Astrocyte of the cerebellum (primary cell): ENCODE measurements around the gene CPT1B.

Experiments used
- DNase-seq: peaks from one replicate; pipeline ENCODE4 v3.0.0-alpha.2; 2011; ENCODE audit warnings: low read depth
- H3K4me3 ChIP-seq: 2 replicates; pipeline ENCODE4 v1.5.1; 2011; ENCODE audit warnings: mild to moderate bottlenecking, low read depth, low read length, moderate library complexity
- in situ Hi-C: cut with HindIII; loops from 2 replicates; pipeline ENCODE4 v1.10.0; 2017; ENCODE audit warnings: low sequenced_read_pairs
- TF ChIP-seq, protein P1 (sequence below): IDR thresholded peaks from 2 replicates; pipeline ENCODE4 v1.5.1; 2012; ENCODE audit warnings: low read length, low read depth, moderate library complexity, mild to moderate bottlenecking; ENCODE audit errors: missing control alignments

The CPT1B gene

GRCh38 chr22:50600967-50601668 lies 22.9 kb upstream of the CPT1B start:
- peak overlapping the region; percentile 24 for H3K4me3 ChIP-seq
- in situ Hi-C loops, result no loop called here
- DNase-seq, result no peak
- TF ChIP-seq, protein P1, sequence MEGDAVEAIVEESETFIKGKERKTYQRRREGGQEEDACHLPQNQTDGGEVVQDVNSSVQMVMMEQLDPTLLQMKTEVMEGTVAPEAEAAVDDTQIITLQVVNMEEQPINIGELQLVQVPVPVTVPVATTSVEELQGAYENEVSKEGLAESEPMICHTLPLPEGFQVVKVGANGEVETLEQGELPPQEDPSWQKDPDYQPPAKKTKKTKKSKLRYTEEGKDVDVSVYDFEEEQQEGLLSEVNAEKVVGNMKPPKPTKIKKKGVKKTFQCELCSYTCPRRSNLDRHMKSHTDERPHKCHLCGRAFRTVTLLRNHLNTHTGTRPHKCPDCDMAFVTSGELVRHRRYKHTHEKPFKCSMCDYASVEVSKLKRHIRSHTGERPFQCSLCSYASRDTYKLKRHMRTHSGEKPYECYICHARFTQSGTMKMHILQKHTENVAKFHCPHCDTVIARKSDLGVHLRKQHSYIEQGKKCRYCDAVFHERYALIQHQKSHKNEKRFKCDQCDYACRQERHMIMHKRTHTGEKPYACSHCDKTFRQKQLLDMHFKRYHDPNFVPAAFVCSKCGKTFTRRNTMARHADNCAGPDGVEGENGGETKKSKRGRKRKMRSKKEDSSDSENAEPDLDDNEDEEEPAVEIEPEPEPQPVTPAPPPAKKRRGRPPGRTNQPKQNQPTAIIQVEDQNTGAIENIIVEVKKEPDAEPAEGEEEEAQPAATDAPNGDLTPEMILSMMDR, result no peak

DNA sequence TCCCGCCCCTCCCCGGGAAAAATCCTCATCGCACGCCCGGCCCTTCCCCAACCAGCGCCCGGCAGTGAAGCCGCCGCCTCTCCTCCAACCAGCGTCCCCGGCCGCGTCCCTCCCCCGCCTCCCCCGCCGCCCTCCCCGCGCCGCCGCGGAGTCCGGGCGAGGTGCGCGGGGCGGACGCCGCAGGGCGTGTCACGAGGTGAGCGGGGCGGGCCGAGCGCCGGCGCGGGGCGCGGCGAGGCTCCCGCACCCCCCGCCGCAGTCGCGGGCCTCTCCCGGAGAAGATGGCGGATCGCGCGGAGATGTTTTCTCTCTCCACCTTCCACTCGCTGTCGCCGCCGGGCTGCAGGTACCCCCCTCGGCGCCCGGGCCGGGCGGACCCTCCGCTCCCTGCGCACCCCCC lies 22.3 kb upstream of the CPT1B start, which contains the start of gene MAPK8IP2:
TSS of gene MAPK8IP2 (plus strand) at position 256 of the 400 bp plus-strand sequence. CDS start at position 282, 26 bp downstream.
- no peak for DNase-seq
- in situ Hi-C loops, result no loop called here
- peak within 1 kb of the TSS; percentile 24 for H3K4me3 ChIP-seq
- TF ChIP-seq, protein P1, result no peak

DNA sequence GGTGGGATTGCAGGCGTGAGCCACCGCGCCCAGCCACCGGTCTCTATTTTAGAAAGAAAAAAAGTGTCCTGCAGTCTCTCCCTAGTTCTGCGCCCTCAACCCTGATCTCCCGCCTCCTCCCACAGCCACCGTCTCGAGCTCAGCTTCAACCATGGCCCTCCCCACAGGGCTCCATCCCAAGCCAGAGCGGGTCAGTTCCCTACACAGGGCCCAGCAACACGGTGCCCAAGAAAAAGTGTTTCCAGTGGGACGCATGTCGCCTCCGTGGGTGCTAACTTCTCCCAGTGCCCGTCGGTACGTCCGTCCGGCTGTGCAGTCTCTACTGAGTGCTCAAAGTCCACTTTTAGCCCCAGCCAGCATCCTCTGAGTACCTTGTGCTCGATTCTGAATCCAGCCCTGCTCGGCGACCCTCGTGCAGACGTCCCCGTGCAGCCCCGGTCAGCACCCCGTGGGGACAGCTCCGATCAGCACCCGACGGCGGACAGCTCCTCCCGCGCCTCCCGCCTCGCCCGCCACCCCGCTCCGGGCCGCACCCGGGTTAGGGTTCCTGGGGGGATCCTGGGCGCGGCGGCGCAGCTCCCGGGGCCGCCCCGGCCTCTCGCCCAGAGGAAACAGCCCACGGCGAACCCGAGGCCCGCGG lies 21.7 kb upstream of the CPT1B start:
- peak overlapping the region; percentile 24 for H3K4me3 ChIP-seq
- TF ChIP-seq, protein P1, result no peak
- in situ Hi-C loops, result no loop called here
- DNase-seq, result no peak

GRCh38 chr22:50597097-50597496 lies 18.9 kb upstream of the CPT1B start:
- no peak for DNase-seq
- TF ChIP-seq, protein P1, result no peak
- in situ Hi-C loops, result no loop called here
- H3K4me3 ChIP-seq, result no peak overlapping the region

GRCh38 chr22:50595189-50595588 lies 17.0 kb upstream of the CPT1B start:
- in situ Hi-C loops, result no loop called here
- H3K4me3 ChIP-seq, result no peak overlapping the region
- TF ChIP-seq, protein P1, result no peak
- no peak for DNase-seq

- TF ChIP-seq, protein P1, result no peak
- in situ Hi-C loops, result no loop called here
- DNase-seq, result no peak
- H3K4me3 ChIP-seq, result no peak overlapping the region
Observed at GRCh38 chr22:50587407-50587806, 9.2 kb upstream of the CPT1B start.
